Measurements from ENCODE around the gene MFSD1. TPM values are rescaled to one million over a fixed set of nuclear protein-coding genes. Genes with fewer than 3 reads are reported as not detected.
A peak's percentile ranks its signal among the peaks of the same experiment; 100 is the strongest.

MFSD1 gene
- total RNA-seq, 2 donors from 2014 or later, result 25.1 to 78.2 TPM

DNA sequence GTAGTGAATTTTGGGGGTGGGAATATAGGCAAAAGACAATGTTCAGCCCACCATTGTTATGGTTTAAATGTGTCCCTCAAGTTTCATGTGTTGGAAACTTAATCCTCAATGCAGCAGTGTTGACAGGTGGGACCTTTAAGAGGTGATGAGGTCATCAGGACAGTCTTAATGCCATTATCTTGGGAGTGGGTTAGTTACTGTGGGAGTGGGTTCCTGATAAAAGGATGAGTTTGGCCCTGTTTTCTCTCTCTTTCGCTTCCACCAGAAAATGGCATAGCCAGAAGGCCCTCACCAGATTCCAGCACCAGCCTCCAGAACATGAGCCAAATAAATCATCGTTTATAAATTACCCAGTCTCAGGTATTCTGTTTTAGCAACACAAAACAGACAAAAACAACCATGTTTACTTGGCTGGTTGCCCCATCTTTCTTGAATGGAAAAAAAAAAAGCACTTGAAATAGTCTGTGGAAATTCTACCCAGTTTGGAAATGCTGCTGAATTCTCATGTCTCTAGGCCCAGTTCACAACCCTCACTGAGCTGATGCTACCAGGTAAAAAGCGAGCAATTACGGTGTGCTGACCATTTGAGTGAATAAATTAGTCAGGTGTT lies 31.0 kb upstream of the MFSD1 start:
- Mint-ChIP-seq H3K27me3 (no peaks in the 10 kb centered on the region), H3K27ac (no peak overlapping the region), H3K4me1 (peaks cover 18% of the 10 kb centered on the region), H3K36me3 (ENCODE audit: low read depth) (peaks cover 9% of the 10 kb centered on the region), H3K4me3 (no peak overlapping the region)
- no peaks in the 10 kb centered on the region for H3K9me3 ChIP-seq (ENCODE audit: control insufficient read depth, low read length, poor library complexity, severe bottlenecking)
- ATAC-seq (no peak), DNase-seq (no peak)

DNA sequence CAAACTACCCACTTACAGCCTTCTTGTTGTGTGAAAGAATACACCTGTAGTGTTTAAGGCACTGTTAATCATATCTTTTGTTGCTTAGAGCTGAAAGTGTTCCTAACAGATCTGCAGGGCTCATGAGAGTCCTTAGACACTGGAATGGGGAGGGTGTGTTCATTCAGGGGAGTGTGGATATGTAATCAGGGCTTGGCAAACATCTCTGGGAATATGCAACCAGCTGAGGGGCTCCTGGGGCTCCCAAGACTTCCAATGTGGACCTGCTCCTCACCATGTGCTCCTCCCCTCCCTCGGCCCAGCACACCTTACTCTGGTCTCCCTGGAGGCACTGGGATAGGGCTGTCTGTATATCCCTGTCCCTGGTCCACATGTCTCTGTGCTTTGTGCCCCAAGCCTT lies 30.3 kb upstream of the MFSD1 start:
- H3K9me3 ChIP-seq (ENCODE audit: control insufficient read depth, low read length, poor library complexity, severe bottlenecking), result no peaks in the 10 kb centered on the region
- Mint-ChIP-seq H3K27ac (no peak overlapping the region), H3K36me3 (ENCODE audit: low read depth) (peaks cover 9% of the 10 kb centered on the region), H3K27me3 (no peaks in the 10 kb centered on the region), H3K4me3 (no peak overlapping the region), H3K4me1 (peaks cover 18% of the 10 kb centered on the region)
- DNase-seq (no peak), ATAC-seq (no peak)

GRCh38 chr3:158771982-158772381 lies 29.9 kb upstream of the MFSD1 start:
- H3K4me1 Mint-ChIP-seq, result peaks cover 18% of the 10 kb centered on the region
- ATAC-seq, result no peak
- no peaks in the 10 kb centered on the region for H3K27me3 Mint-ChIP-seq
- no peak for DNase-seq
- peaks cover 6% of the 10 kb centered on the region for H3K36me3 Mint-ChIP-seq (ENCODE audit: low read depth)
- no peak overlapping the region for H3K27ac Mint-ChIP-seq
- H3K9me3 ChIP-seq (ENCODE audit: control insufficient read depth, low read length, poor library complexity, severe bottlenecking), result no peaks in the 10 kb centered on the region
- H3K4me3 Mint-ChIP-seq, result no peak overlapping the region

- H3K4me1 Mint-ChIP-seq, result peaks cover 18% of the 10 kb centered on the region
- no peak overlapping the region for H3K4me3 Mint-ChIP-seq
- DNase-seq (no peak), ATAC-seq (no peak)
- peaks cover 6% of the 10 kb centered on the region for H3K36me3 Mint-ChIP-seq (ENCODE audit: low read depth)
- H3K27me3 Mint-ChIP-seq, result no peaks in the 10 kb centered on the region
- H3K27ac Mint-ChIP-seq, result no peak overlapping the region
- no peaks in the 10 kb centered on the region for H3K9me3 ChIP-seq (ENCODE audit: control insufficient read depth, low read length, poor library complexity, severe bottlenecking)
Observed at GRCh38 chr3:158773166-158773565, 28.7 kb upstream of the MFSD1 start.

DNA sequence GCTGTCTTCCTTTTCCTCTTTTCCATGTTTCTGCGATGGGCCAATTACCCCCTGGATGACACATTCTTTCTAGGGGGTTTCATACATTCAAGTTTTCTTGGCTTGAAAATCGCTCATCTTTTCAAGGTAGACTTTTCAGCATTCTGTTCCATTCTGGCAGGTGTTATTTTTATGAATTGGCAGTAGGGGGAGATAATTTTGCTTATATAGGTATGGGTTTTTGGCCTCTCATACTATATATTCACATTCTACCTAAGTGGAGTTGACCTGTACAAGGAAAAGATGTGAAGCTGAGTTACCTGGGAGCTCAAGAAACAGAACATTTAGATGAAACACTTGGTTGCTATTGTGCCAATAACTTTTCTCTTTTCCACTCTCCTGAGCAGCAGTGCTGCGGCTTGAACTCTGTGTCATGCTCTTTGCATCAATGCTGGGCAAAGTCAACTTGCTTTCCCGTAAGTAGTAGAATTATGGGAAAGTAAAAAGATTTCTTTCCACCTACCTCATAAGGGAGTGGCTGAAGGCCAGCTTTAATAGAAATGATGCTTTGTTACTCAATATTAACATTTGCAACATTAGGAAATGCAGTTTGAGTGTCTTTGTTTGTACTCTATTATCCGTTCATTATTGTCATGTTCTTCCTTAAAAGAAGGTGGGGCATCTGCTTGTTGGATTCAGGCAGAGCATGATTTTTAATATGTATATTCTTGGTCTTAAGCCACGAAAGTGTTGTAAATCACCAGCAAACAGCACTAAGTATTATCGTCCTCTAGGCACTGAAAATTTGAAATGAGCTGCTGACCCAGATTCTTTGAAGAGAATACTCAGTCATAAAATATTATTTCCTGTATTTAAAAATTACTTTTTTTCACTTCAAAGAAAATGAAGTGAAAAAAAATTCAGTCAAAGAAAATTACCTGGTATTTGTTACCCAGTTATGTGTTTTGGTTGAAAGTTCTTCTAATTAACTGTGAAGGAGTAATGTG lies 27.7 kb upstream of the MFSD1 start:
- Mint-ChIP-seq H3K36me3 (ENCODE audit: low read depth) (peaks cover 4% of the 10 kb centered on the region), H3K27me3 (no peaks in the 10 kb centered on the region), H3K4me1 (peaks cover 18% of the 10 kb centered on the region), H3K27ac (no peak overlapping the region), H3K4me3 (no peak overlapping the region)
- DNase-seq (no peak), ATAC-seq (no peak)
- H3K9me3 ChIP-seq (ENCODE audit: control insufficient read depth, low read length, poor library complexity, severe bottlenecking), result no peaks in the 10 kb centered on the region

DNA sequence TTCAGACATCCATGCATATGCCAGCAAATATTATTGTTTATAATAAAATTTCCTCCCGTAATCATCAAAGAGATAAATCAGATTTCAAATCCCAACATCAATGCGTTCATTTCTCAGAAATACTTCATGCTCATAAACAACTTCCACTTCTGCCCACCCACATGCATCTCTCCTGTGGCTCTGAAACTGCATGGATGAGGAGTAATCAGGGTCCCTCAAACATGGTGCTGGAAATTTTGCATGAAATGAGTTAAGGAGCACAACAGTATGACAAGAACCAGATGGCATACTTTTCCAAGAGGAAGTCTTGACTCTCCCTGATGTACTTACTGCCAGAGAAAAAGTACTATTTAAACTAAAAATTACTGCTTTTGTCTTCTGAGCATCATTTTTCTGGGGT lies 26.9 kb upstream of the MFSD1 start:
- Mint-ChIP-seq H3K27ac (peak overlapping the region; percentile 0), H3K4me1 (peaks cover 18% of the 10 kb centered on the region), H3K36me3 (ENCODE audit: low read depth) (peaks cover 4% of the 10 kb centered on the region), H3K27me3 (no peaks in the 10 kb centered on the region), H3K4me3 (no peak overlapping the region)
- no peaks in the 10 kb centered on the region for H3K9me3 ChIP-seq (ENCODE audit: control insufficient read depth, low read length, poor library complexity, severe bottlenecking)
- ATAC-seq (no peak), DNase-seq (no peak)

DNA sequence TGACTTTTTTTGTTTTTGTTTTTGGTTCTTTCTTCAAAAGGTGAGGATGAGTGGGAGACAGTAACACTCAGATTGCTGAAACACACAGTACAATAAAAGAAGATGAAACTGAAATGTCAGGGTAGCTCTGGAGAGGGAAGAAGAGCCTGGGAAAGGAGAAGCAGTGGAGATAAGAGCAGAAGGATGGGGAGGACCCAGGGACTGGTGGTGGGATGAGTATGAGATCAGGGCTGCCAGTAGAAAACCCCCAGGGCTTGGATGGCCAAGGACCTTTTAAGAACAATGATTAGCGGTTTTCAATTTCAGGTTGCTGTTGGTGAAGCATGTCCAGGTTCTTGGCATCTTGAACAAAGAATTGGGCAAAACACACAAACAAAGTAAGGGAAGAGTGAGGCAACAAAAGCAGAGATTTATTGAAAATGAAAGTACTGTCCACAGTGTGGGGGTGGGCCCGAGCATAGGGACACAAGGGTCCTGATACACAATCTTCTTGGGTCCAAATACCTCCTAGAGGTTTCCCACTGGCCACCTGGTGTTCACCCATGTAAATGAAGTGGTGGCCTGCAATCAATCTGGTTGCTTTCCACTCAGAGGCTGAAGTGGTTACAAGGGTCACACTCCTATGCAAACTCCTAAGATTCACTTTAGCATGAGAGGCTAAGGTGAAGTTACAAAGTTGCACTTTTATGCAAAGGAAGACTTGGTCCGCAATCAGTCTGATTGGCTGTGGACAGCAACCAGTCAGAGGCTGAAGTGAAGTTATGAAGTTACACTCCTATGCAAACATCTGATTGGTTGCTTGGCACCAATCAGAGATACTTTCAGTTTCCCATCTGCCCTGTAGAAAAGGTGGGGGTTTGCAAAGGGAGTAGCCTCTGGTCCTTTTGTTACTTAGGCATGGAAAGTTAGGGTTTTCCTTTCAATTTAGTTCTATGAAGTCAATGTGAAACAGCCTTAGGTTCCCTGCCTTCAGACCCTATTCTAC lies 26.1 kb upstream of the MFSD1 start:
- peaks cover 18% of the 10 kb centered on the region for H3K4me1 Mint-ChIP-seq
- H3K9me3 ChIP-seq (ENCODE audit: control insufficient read depth, low read length, poor library complexity, severe bottlenecking), result no peaks in the 10 kb centered on the region
- no peak overlapping the region for H3K4me3 Mint-ChIP-seq
- no peaks in the 10 kb centered on the region for H3K27me3 Mint-ChIP-seq
- H3K36me3 Mint-ChIP-seq (ENCODE audit: low read depth), result peaks cover 4% of the 10 kb centered on the region
- peak overlapping the region; percentile 0 for H3K27ac Mint-ChIP-seq
- DNase-seq, result no peak
- ATAC-seq, result no peak

GRCh38 chr3:158776531-158776930 lies 25.3 kb upstream of the MFSD1 start:
- ATAC-seq, result no peak
- Mint-ChIP-seq H3K27me3 (no peaks in the 10 kb centered on the region), H3K4me3 (no peak overlapping the region), H3K27ac (no peak overlapping the region), H3K36me3 (ENCODE audit: low read depth) (peaks cover 4% of the 10 kb centered on the region), H3K4me1 (peaks cover 18% of the 10 kb centered on the region)
- H3K9me3 ChIP-seq (ENCODE audit: control insufficient read depth, low read length, poor library complexity, severe bottlenecking), result no peaks in the 10 kb centered on the region
- DNase-seq, result no peak

DNA sequence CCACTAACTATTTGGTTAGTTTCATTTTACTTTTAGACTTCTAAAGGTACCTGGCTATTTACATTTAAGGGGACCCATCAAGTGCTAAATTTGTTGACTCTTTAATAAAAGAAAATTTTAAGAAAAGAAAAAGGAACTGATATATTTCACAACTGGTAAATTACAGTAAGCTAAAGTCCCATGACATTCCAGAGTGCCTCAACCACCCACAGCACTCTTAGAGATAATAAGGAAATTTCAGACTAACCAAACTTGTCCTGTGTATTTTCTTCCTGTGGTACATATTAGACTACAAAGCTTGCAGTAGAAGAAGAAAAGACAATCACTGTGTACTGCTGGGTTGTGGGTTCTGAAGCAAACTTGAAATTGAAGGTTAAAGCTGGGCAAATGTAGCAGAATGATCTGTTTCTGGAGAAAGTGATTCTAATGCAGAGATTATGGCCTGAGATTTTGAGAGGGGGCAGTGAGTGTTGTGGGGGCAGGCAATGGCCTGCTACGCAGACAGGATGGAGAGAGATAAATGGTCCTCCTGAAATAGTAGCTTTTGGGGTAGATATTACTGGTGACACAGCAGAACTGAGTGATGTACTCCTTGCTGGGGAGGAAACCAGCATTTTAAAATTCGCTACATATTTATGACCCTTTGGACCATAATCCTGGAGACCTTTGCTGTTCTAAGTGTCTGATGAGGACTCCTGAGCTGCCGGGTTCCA lies 24.5 kb upstream of the MFSD1 start:
- no peak overlapping the region for H3K4me3 Mint-ChIP-seq
- H3K4me1 Mint-ChIP-seq, result peaks cover 16% of the 10 kb centered on the region
- no peak overlapping the region for H3K27ac Mint-ChIP-seq
- H3K9me3 ChIP-seq (ENCODE audit: control insufficient read depth, low read length, poor library complexity, severe bottlenecking), result no peaks in the 10 kb centered on the region
- no peak for ATAC-seq
- H3K27me3 Mint-ChIP-seq, result no peaks in the 10 kb centered on the region
- DNase-seq, result no peak
- peaks cover 4% of the 10 kb centered on the region for H3K36me3 Mint-ChIP-seq (ENCODE audit: low read depth)

GRCh38 chr3:158780766-158781165 lies 21.1 kb upstream of the MFSD1 start:
- H3K9me3 ChIP-seq (ENCODE audit: control insufficient read depth, low read length, poor library complexity, severe bottlenecking), result no peaks in the 10 kb centered on the region
- Mint-ChIP-seq H3K4me1 (no peaks in the 10 kb centered on the region), H3K27ac (no peak overlapping the region), H3K4me3 (no peak overlapping the region), H3K27me3 (no peaks in the 10 kb centered on the region), H3K36me3 (ENCODE audit: low read depth) (no peaks in the 10 kb centered on the region)
- ATAC-seq (no peak), DNase-seq (no peak)

DNA sequence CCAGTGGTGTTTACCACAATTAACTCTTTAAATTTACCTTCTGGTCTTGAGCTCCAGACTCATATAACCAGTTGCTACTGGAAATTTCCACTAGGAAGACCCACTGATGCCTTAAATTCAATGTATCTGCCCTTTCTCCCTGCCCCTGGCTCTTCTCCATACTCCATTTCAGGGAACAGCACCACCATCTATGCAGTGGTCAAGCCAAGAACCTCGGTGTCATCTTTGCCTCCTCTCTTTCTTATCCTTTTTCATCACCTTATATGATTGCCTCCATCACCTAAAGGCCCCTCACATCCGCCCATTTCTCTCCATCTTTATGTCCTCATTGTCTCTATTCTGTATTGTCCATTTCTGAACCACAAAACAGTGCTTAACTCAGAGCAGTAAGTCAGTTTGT lies 20.7 kb upstream of the MFSD1 start:
- Mint-ChIP-seq H3K27ac (no peak overlapping the region), H3K4me1 (no peaks in the 10 kb centered on the region), H3K4me3 (no peak overlapping the region), H3K36me3 (ENCODE audit: low read depth) (no peaks in the 10 kb centered on the region), H3K27me3 (no peaks in the 10 kb centered on the region)
- DNase-seq (no peak), ATAC-seq (no peak)
- no peaks in the 10 kb centered on the region for H3K9me3 ChIP-seq (ENCODE audit: control insufficient read depth, low read length, poor library complexity, severe bottlenecking)

- H3K36me3 Mint-ChIP-seq (ENCODE audit: low read depth), result no peaks in the 10 kb centered on the region
- no peaks in the 10 kb centered on the region for H3K4me1 Mint-ChIP-seq
- H3K27ac Mint-ChIP-seq, result no peak overlapping the region
- H3K9me3 ChIP-seq (ENCODE audit: control insufficient read depth, low read length, poor library complexity, severe bottlenecking), result no peaks in the 10 kb centered on the region
- DNase-seq, result no peak
- no peaks in the 10 kb centered on the region for H3K27me3 Mint-ChIP-seq
- no peak for ATAC-seq
- no peak overlapping the region for H3K4me3 Mint-ChIP-seq
Observed at GRCh38 chr3:158781849-158782248, 20.0 kb upstream of the MFSD1 start.
